CD8-positive, alpha-beta memory T cell (primary cell): ENCODE measurements around the gene GJD3. TPM values are rescaled to one million over a fixed set of nuclear protein-coding genes. Genes with fewer than 3 reads are reported as not detected.
A peak's percentile ranks its signal among the peaks of the same experiment; 100 is the strongest.

ENCODE experiments used
- CTCF ChIA-PET: fragments of 350-600 bp; sonication (Branson Sonifier 250); formaldehyde crosslinking; loops from one replicate; lab custom pipeline; 2021; ENCODE audit warnings: antibody characterized with exemption; lab: Charles Lee
- POLR2A ChIA-PET: fragments of 350-600 bp; sonication (Branson Sonifier 250); formaldehyde crosslinking; loops from one replicate; lab custom pipeline; 2021; ENCODE audit warnings: antibody characterized with exemption; lab: Charles Lee
- DNase-seq, 5 donors: peaks; one replicate each; pipeline versions ENCODE4 v3.0.0 to v3.0.0-alpha.2; 2020 to 2022; ENCODE audit warnings: mixed read lengths in 1 of 5
- H3K27ac ChIP-seq: one replicate; pipeline ENCODE4 v1.7.0; 2013; ENCODE audit warnings: low read depth, mild to moderate bottlenecking, low read length, moderate library complexity
- H3K27me3 ChIP-seq: 2 replicates; pipeline ENCODE4 v1.7.0; 2013; ENCODE audit warnings: low read length, mild to moderate bottlenecking; ENCODE audit not compliant: insufficient read depth, poor library complexity, severe bottlenecking
- H3K36me3 ChIP-seq: 2 replicates; pipeline ENCODE4 v1.7.0; 2013; ENCODE audit warnings: mild to moderate bottlenecking, low read length, moderate library complexity; ENCODE audit not compliant: insufficient read depth
- H3K4me1 ChIP-seq: 2 replicates; pipeline ENCODE4 v1.7.0; 2013; ENCODE audit warnings: mild to moderate bottlenecking, low read length, moderate library complexity; ENCODE audit not compliant: insufficient read depth
- H3K4me3 ChIP-seq: 2 replicates; pipeline ENCODE4 v1.7.0; 2013; ENCODE audit warnings: mild to moderate bottlenecking, low read length
- H3K9me3 ChIP-seq: 2 replicates; pipeline ENCODE4 v1.7.0; 2013; ENCODE audit warnings: mild to moderate bottlenecking, low read length
- H3K27ac Mint-ChIP-seq, 8 donors: one replicate each; pipeline ENCODE4 v1.8.0; 2020 to 2021; ENCODE audit warnings: mixed read lengths in 8 of 8, mild to moderate bottlenecking in 6 of 8, inconsistent platforms in 3 of 8, moderate library complexity in 3 of 8
- H3K27me3 Mint-ChIP-seq, 2 donors: one replicate each; pipeline ENCODE4 v1.8.0; 2020 to 2021; ENCODE audit warnings: mixed read lengths in 2 of 2, mild to moderate bottlenecking in 1 of 2, moderate library complexity in 1 of 2
- H3K36me3 Mint-ChIP-seq, 3 donors: one replicate each; pipeline ENCODE4 v1.8.0; 2020 to 2021; ENCODE audit warnings: mixed read lengths in 3 of 3, inconsistent platforms in 1 of 3, mild to moderate bottlenecking in 1 of 3
- H3K4me1 Mint-ChIP-seq, 3 donors: one replicate each; pipeline ENCODE4 v1.8.0; 2020 to 2021; ENCODE audit warnings: mixed read lengths in 3 of 3, inconsistent platforms in 1 of 3, mild to moderate bottlenecking in 1 of 3
- H3K4me3 Mint-ChIP-seq, 7 donors: one replicate each; pipeline ENCODE4 v1.8.0; 2020 to 2021; ENCODE audit warnings: mixed read lengths in 7 of 7, mild to moderate bottlenecking in 6 of 7, moderate library complexity in 4 of 7, inconsistent platforms in 2 of 7
- H3K9me3 Mint-ChIP-seq, 5 donors: one replicate each; pipeline ENCODE4 v1.8.0; 2020 to 2022; ENCODE audit warnings: mixed read lengths in 5 of 5, mild to moderate bottlenecking in 3 of 5, moderate library complexity in 2 of 5, inconsistent platforms in 1 of 5
- polyA plus RNA-seq: library from polyadenylated mRNA; unstranded; fragments of 300-500 nt; fragmentation: Illumina TruSeq; gene quantifications from one replicate; pipeline ENCODE4 v1.2.3, GENCODE V29; 2021
- total RNA-seq, 2 experiments: library from RNA; stranded (reverse); gene quantifications; one replicate each; pipeline ENCODE4 v1.2.3, GENCODE V29; 2021

The GJD3 gene
- total and polyA plus RNA-seq, 3 experiments from 2014 or later, result 0.24 to 0.40 TPM; not detected in 1

DNA sequence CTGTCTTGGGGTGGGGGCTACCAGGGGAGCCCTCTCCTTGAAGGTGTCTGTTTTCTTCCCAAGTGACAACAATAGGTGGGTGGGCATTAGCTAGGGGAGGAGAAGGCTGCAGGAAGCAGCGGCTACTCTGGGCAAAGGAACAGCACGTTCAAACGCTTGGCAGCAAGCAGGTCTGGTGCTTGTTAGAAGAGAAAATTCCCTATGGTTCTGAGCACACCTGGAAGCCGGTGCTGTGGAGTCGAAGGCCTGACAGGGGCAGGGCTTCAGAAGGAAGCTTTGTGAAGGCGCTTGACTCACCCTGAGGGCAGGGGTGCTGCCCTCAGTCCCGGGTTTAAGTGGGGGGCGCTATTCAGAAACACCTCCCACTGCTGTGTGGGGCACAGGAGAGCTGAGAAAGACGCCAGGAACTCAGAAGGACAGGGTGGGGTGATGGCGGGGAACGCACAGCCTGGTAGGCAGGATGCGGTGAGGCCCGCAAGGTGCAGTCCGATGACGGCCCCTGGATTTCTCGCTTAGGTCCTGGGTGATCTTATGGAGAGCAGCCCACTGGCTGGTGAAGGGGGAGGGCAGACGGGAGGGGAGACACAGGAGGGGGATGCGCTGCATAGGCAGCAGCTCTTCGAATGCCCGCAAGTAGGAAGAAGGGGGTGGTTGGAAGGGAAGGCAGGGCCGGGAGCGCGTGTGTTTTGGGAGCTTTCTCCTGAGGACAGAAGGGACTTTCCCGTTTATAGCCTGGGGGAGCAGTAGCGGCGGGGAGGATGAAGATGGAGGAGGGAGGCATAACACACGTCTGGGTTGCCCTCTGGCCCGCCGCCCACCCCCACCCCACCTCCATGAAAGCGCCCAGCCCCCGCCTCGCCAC is 3.2 kb downstream of the GJD3 start:
- Mint-ChIP-seq H3K36me3 (peaks cover 0 to 4% (median 0%) of the 10 kb centered on the region in 3 donors), H3K27me3 (peaks cover 7 to 17% of the 10 kb centered on the region in 2 donors), H3K4me3 (peak overlapping the region in 4 of 7 donors; percentile 41 to 57 (median 50)), H3K9me3 (no peaks in the 10 kb centered on the region), H3K4me1 (peaks cover 9 to 22% (median 9%) of the 10 kb centered on the region in 3 donors), H3K27ac (peak overlapping the region in 1 of 8 donors; percentile 33)
- H3K4me1 ChIP-seq, result peaks cover 11% of the 10 kb centered on the region
- no peaks in the 10 kb centered on the region for H3K36me3 ChIP-seq
- no peak overlapping the region for H3K27ac ChIP-seq
- no peaks in the 10 kb centered on the region for H3K9me3 ChIP-seq
- no peak overlapping the region for H3K4me3 ChIP-seq
- DNase-seq, result no peak
- POLR2A ChIA-PET, result interaction anchor here (0.6 to 0.8 kb wide), 2 partner anchors 32 to 241 kb away, joined by 3 read pairs; no protein-coding TSS in a partner anchor
- H3K27me3 ChIP-seq, result no peaks in the 10 kb centered on the region
- CTCF ChIA-PET, result interaction anchor here (1.1 to 13.7 kb wide), 7 partner anchors 7 to 199 kb away, joined by 3 to 365 read pairs (median 4); partner anchors contain the start of genes RARA and TOP2A

DNA sequence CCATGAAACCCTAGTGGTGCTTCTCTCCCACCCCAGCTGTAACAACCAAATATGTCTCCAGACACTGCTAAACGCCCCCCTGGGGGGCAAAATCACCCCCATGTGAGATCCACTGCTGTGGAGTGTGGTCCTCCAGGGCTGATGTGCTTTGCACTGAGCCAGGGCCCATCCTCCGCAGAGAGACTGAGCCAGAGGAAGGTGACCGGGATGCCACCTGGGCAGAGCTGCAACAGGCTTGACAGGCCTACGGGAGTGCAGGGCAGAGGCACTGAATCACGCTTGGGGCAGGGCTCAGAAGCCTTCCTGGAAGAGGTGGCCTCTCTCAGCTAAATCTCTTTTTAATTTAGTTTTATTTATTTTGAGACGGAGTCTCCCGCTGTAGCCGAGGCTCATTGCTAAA is 4.4 kb downstream of the GJD3 start:
- H3K27me3 ChIP-seq, result no peaks in the 10 kb centered on the region
- POLR2A ChIA-PET, result no interaction called here
- H3K36me3 ChIP-seq, result peaks cover 6% of the 10 kb centered on the region
- CTCF ChIA-PET, result interaction anchor here (1.1 to 13.7 kb wide), 4 partner anchors 55 to 260 kb away, joined by 3 to 365 read pairs (median 32); partner anchors contain the start of gene RARA
- peaks cover 7 to 17% of the 10 kb centered on the region in 2 donors for H3K27me3 Mint-ChIP-seq
- H3K4me1 Mint-ChIP-seq, result peaks cover 9 to 22% (median 9%) of the 10 kb centered on the region in 3 donors
- H3K9me3 ChIP-seq, result no peaks in the 10 kb centered on the region
- no peaks in the 10 kb centered on the region for H3K9me3 Mint-ChIP-seq
- DNase-seq, result no peak
- no peak overlapping the region for H3K27ac ChIP-seq
- H3K27ac Mint-ChIP-seq, result peak overlapping the region in 1 of 8 donors; percentile 26
- H3K4me3 Mint-ChIP-seq, result peak overlapping the region in 1 of 7 donors; percentile 57
- H3K36me3 Mint-ChIP-seq, result peaks cover 0 to 14% (median 0%) of the 10 kb centered on the region in 3 donors
- H3K4me1 ChIP-seq, result peaks cover 11% of the 10 kb centered on the region
- no peak overlapping the region for H3K4me3 ChIP-seq

DNA sequence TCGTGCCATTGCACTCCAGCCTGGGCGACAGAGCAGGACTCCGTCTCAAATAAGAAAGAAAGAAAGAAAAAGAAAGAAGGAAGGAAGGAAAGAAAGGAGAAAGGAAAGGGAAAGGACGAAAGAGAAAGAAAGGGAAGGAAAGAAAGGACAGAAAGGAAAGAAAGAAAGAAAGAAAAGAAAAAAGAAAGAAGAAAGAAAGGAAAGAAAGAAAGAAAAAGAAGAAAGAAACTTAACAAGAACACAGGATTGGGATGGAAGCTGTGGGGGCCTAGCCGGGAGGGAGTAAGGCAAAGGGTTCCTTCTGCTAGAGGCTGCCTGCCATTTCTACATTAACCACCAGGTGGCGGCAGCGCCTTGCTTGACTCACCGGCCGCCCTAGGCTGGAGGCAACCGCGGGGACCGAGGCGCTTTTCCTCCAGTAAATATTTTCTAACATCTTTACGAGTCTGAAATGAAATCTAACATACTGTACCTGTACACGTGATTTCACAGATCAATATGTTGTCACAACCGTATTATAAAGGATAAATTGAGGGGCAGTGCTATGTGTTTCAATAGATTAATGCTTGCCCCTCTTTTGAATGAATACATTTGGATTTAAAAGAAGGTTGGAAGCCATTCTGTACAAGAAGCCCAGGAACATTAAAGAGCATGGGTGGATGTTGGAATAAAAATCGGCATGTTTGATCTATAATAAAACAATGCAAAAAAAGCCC is 6.1 kb downstream of the GJD3 start:
- peak overlapping the region in 3 of 7 donors; percentile 38 to 76 (median 41) for H3K4me3 Mint-ChIP-seq
- Histone ChIP-seq H3K27ac (no peak overlapping the region), H3K36me3 (peaks cover 6% of the 10 kb centered on the region), H3K4me1 (peaks cover 7% of the 10 kb centered on the region), H3K4me3 (no peak overlapping the region), H3K27me3 (no peaks in the 10 kb centered on the region), H3K9me3 (no peaks in the 10 kb centered on the region)
- H3K36me3 Mint-ChIP-seq, result peaks cover 0 to 28% (median 0%) of the 10 kb centered on the region in 3 donors
- H3K9me3 Mint-ChIP-seq, result no peaks in the 10 kb centered on the region
- peak overlapping the region in 6 of 8 donors; percentile 12 to 91 (median 52) for H3K27ac Mint-ChIP-seq
- H3K4me1 Mint-ChIP-seq, result peaks cover 8 to 22% (median 9%) of the 10 kb centered on the region in 3 donors
- ChIA-PET POLR2A (no interaction called here), CTCF (interaction anchor here (0.8 to 13.7 kb wide), 17 partner anchors 10 to 289 kb away, joined by 3 to 365 read pairs (median 3); partner anchors contain the start of genes RARA and SMARCE1)
- peak; percentile 74 to 90 (median 84) for DNase-seq
- peaks cover 7 to 17% of the 10 kb centered on the region in 2 donors for H3K27me3 Mint-ChIP-seq

DNA sequence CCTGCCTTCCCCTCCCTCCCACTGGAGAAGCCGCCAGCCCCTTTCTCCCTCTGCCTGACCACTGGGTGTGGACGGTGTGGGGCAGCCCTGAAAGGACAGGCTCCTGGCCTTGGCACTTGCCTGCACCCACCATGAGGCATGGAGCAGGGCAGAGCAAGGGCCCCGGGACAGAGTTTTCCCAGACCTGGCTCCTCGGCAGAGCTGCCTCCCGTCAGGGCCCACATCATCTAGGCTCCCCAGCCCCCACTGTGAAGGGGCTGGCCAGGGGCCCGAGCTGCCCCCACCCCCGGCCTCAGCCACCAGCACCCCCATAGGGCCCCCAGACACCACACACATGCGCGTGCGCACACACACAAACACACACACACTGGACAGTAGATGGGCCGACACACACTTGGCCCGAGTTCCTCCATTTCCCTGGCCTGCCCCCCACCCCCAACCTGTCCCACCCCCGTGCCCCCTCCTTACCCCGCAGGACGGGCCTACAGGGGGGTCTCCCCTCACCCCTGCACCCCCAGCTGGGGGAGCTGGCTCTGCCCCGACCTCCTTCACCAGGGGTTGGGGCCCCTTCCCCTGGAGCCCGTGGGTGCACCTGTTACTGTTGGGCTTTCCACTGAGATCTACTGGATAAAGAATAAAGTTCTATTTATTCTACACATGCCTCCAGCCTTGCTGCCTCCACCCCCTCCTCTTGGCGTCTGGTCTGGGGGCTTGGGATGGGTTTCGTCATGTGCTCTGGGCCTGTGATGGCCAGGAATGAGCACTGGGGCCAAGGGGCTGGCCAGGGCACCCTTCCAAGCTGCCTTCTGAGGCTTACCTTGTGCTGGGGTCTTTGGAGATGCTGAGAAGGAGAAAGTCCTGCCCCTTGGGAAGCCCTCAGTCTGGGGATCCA is 7.3 kb downstream of the GJD3 start:
- Mint-ChIP-seq H3K9me3 (no peaks in the 10 kb centered on the region), H3K4me1 (peaks cover 13 to 22% (median 16%) of the 10 kb centered on the region in 3 donors), H3K27ac (peak overlapping the region in 2 of 8 donors; percentile 33 to 87), H3K36me3 (peaks cover 0 to 41% (median 4%) of the 10 kb centered on the region in 3 donors), H3K4me3 (no peak overlapping the region), H3K27me3 (peaks cover 6 to 14% of the 10 kb centered on the region in 2 donors)
- POLR2A ChIA-PET, result interaction anchor here (0.6 to 1.1 kb wide), 3 partner anchors 8 to 55 kb away, joined by 3 to 7 read pairs (median 4); no protein-coding TSS in a partner anchor
- H3K4me1 ChIP-seq, result peaks cover 4% of the 10 kb centered on the region
- no peaks in the 10 kb centered on the region for H3K9me3 ChIP-seq
- no peak overlapping the region for H3K4me3 ChIP-seq
- DNase-seq, result no peak
- peaks cover 6% of the 10 kb centered on the region for H3K36me3 ChIP-seq
- CTCF ChIA-PET, result interaction anchor here (0.9 to 13.7 kb wide), 19 partner anchors 8 to 1306 kb away, joined by 3 to 365 read pairs (median 3); partner anchors contain the start of gene RARA
- no peaks in the 10 kb centered on the region for H3K27me3 ChIP-seq
- H3K27ac ChIP-seq, result no peak overlapping the region

DNA sequence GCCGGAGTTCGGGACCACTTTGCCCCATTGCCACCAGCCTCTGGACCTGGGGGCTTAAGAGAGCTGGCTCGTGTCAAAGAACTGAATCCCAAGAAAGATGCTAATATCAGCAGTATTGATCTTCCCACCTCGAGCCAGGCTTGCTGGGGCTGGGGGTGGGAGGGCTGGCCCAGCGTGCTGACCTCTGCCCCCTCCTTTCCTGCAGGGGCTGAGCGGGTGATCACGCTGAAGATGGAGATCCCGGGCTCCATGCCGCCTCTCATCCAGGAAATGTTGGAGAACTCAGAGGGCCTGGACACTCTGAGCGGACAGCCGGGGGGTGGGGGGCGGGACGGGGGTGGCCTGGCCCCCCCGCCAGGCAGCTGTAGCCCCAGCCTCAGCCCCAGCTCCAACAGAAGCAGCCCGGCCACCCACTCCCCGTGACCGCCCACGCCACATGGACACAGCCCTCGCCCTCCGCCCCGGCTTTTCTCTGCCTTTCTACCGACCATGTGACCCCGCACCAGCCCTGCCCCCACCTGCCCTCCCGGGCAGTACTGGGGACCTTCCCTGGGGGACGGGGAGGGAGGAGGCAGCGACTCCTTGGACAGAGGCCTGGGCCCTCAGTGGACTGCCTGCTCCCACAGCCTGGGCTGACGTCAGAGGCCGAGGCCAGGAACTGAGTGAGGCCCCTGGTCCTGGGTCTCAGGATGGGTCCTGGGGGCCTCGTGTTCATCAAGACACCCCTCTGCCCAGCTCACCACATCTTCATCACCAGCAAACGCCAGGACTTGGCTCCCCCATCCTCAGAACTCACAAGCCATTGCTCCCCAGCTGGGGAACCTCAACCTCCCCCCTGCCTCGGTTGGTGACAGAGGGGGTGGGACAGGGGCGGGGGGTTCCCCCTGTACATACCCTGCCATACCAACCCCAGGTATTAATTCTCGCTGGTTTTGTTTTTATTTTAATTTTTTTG is 8.5 kb downstream of the GJD3 start:
- ChIA-PET POLR2A (interaction anchor here (0.8 to 1.5 kb wide), 3 partner anchors 42 to 53 kb away, joined by 3 to 4 read pairs (median 3); no protein-coding TSS in a partner anchor), CTCF (interaction anchor here (0.9 to 13.7 kb wide), 22 partner anchors 8 to 1307 kb away, joined by 3 to 365 read pairs (median 11); partner anchors contain the start of genes GJD3, RARA and TOP2A)
- peaks cover 6 to 8% of the 10 kb centered on the region in 2 donors for H3K27me3 Mint-ChIP-seq
- no peaks in the 10 kb centered on the region for H3K9me3 ChIP-seq
- no peak overlapping the region for H3K4me3 Mint-ChIP-seq
- peak overlapping the region in 3 of 8 donors; percentile 50 to 75 (median 56) for H3K27ac Mint-ChIP-seq
- no peak overlapping the region for H3K27ac ChIP-seq
- H3K27me3 ChIP-seq, result no peaks in the 10 kb centered on the region
- no peak for DNase-seq
- H3K36me3 ChIP-seq, result peaks cover 6% of the 10 kb centered on the region
- peaks cover 0 to 50% (median 6%) of the 10 kb centered on the region in 3 donors for H3K36me3 Mint-ChIP-seq
- H3K4me1 Mint-ChIP-seq, result peaks cover 14 to 20% (median 17%) of the 10 kb centered on the region in 3 donors
- H3K4me3 ChIP-seq, result no peak overlapping the region
- no peaks in the 10 kb centered on the region for H3K4me1 ChIP-seq
- H3K9me3 Mint-ChIP-seq, result no peaks in the 10 kb centered on the region

DNA sequence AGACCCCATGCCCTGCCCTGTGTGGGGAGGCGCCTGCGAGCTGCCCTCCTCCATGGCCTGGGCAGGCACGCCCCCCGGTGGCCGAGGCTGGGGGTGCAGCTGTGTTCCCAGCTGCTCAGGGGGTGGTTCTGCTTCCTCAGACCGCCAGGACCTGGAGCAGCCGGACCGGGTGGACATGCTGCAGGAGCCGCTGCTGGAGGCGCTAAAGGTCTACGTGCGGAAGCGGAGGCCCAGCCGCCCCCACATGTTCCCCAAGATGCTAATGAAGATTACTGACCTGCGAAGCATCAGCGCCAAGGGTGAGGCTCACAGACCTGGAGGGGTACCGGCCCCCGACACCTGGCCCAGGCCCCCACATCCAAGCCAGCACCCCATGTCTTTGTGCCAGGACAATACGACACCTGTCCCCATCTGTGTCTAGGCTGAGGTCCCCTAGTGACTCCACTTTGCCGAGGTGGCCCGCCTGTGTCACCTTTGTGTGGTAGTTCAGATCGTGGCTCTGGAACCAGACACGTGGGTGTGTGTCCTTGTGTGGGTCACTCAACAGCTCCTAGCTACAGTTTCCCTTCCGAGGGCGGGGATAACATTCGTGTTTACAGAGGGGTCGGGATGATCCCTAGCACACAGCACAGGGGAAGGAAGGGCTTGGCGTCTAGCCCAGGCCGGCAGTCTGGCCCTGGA is 9.3 kb downstream of the GJD3 start:
- H3K4me3 ChIP-seq, result no peak overlapping the region
- Mint-ChIP-seq H3K27me3 (peaks cover 0 to 4% of the 10 kb centered on the region in 2 donors), H3K9me3 (no peaks in the 10 kb centered on the region), H3K36me3 (peaks cover 0 to 53% (median 6%) of the 10 kb centered on the region in 3 donors), H3K27ac (peak overlapping the region in 6 of 8 donors; percentile 19 to 75 (median 41)), H3K4me1 (peaks cover 14 to 20% (median 17%) of the 10 kb centered on the region in 3 donors), H3K4me3 (peak overlapping the region in 1 of 7 donors; percentile 32)
- ChIA-PET POLR2A (interaction anchor here (0.8 to 1.5 kb wide), 2 partner anchors 48 to 51 kb away, joined by 3 to 4 read pairs; no protein-coding TSS in a partner anchor), CTCF (interaction anchor here (0.6 to 13.7 kb wide), 34 partner anchors 9 to 204 kb away, joined by 3 to 365 read pairs (median 5); partner anchors contain the start of genes CDC6, GJD3, RARA and TOP2A)
- H3K27me3 ChIP-seq, result no peaks in the 10 kb centered on the region
- peak; percentile 63 to 82 (median 71) for DNase-seq
- H3K27ac ChIP-seq, result no peak overlapping the region
- no peaks in the 10 kb centered on the region for H3K4me1 ChIP-seq
- peaks cover 9% of the 10 kb centered on the region for H3K36me3 ChIP-seq
- H3K9me3 ChIP-seq, result no peaks in the 10 kb centered on the region
